Measurements from ENCODE around the gene PKNOX2.
A peak's percentile ranks its signal among the peaks of the same experiment; 100 is the strongest.

PKNOX2 gene, protein sequence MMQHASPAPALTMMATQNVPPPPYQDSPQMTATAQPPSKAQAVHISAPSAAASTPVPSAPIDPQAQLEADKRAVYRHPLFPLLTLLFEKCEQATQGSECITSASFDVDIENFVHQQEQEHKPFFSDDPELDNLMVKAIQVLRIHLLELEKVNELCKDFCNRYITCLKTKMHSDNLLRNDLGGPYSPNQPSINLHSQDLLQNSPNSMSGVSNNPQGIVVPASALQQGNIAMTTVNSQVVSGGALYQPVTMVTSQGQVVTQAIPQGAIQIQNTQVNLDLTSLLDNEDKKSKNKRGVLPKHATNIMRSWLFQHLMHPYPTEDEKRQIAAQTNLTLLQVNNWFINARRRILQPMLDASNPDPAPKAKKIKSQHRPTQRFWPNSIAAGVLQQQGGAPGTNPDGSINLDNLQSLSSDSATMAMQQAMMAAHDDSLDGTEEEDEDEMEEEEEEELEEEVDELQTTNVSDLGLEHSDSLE

DNA sequence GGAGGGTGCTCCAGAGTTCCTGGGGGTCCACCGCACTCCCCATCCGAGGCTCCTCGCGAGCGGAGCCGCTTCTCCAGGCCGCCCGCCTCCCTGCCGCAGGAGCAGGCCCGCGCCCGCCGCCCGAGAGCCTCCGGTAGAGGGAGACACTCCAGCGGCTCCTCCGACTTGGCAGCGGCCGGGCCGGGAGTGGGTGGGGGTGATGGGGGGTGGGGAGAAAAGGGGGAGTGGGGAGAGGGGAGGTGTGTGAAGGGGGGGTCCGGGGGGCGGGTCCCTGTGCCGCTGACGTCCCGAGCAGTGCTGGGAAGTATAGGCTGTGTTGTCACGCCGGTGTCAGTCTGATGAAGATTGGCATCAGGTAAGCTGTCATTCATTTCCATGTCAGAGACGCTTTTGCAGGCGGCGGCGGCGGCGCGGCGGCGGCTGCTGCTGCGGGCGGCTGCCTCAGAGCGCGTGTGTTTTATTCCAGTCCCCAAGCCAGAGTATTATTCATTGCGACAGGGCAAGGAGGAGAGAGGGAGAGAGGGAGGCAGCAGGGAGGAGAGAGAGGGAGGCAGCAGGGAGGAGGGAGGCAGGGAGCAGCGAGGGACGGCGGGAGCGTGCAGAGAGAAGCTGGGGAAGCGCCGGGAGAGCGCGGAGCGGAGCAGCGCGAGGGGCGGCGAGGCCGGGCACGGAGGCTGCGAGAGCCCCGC is at the start of gene PKNOX2:
PKNOX2 (plus strand) TSS at position 330 of the 689 bp plus-strand sequence. CDS start 186,555 bp downstream, outside the sequence.
- DNase-seq (ENCODE audit: low spot score): peak; percentile 89

DNA sequence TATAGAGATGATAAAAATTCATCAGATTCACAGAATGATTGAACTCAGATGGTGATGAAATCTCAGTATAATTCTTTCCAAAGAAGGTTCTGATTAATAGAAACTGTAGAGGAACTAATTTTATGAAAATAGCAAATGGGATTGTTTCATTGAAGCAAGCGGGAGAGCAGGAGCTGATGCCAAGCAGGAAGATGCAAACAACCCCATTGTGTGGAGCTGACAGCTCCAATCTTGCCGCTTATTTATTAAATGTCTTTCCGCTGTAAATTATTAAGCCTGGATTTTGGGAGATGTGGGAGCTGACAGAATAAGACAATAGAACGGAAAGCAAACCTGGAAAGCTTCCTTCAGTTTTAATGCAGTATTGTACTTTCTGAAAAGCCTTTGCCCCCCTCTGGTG is 47.1 kb upstream of the PKNOX2 start:
- no peak for DNase-seq (ENCODE audit: low spot score)

DNA sequence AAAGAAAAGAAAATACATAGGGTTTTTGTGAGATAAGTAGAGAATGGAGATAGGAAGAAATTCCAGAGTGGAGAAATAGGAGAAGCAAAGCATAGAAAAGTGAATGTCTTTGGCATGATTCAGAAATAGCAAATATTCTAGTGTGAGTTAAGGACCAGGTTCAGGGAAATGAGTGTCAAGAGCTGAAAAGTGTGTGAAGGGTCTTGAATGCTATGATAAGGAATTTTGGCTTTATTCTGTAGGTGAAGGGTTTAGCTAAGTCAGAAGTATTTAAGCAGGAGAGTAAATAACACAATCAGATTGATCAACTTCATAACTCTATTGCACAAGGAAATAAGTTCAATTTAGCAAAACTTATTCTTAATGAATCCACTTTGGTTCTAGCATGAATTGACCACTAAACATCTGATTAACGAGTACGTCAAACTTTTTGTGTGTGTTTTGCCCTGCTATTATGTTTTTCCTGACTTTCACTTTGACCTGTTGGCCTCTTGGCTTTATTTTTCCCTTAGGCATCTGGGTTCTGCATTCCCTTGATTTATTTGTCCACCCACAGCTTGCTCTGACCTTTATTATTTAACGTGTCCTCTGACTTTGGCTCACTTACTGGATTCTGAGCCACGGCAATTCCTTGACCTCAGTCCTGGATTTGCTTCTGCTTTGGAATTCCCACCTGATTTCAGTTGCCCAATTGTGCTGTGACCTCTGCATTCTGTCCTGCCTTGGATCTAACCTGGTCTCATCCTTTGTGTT is 41.2 kb upstream of the PKNOX2 start:
- DNase-seq (ENCODE audit: low spot score): no peak

DNA sequence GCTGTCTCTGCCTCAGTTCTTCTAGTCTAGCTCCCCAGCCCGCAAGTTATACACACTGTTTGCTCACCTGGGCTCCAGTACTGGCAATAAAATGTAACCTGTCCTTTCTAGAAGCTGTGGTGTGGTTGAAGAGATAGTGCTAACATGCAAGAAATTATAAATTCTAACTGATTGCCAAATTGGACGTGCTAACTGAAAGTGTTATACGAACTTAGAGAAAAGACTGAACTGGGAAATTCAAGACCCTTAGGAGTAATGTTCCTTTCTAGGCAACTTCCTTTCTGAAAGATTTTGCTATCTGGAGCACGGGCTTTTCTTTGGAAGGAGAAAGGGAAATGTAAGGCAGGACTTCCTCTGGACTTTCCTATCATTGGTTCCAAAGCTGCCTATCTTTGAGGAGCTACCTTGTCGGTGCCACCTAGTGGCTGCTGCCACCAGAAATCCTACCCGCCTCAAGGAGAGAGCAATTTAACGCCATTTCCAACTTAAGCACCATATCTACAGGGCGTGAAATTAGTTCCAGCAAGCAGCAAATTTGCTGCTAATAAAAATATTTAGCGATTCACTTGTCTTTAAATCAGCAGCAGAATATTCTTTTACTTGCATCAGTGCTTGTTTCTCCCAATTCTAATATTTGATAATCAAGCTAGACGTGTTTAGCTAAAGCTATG is 40.5 kb upstream of the PKNOX2 start:
- no peak for DNase-seq (ENCODE audit: low spot score)

DNA sequence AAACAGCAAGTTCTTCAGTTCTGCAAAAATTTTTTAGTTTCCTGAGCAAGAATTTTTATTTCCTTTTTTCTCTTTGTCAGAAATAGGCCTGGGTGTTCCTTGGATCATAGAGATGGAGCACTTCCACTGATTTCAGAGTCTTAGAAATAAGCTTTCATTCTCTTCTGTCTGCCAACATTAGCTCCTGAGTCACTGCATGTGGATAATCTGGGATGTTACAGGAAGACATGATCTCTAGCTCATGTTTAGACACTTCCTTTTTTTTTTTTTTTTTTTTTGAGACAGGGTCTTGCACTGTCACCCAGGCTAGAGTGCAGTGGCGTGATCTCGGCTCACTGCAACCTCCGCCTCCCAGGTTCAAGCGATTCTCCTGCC is 39.9 kb upstream of the PKNOX2 start:
- DNase-seq (ENCODE audit: low spot score): no peak

DNA sequence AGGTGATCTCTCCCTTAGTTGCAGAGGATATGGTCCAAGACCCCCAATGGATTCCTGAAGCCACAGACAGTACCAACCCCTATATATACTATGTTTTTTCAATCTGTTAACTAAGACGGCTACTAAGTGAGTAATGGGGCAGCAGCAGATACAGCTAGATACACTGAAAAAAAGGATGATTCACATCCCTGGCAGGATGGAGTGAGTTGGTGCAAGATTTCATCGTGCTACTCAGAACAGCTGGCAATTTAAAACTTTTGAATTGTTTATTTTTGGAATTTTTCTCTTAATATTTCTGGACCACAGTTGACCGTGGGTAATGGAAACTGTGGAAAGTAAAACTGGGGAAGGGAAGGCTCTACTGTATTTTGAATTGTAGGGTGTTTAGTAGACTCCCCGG is 36.1 kb upstream of the PKNOX2 start:
- DNase-seq (ENCODE audit: low spot score): peak; percentile 26

DNA sequence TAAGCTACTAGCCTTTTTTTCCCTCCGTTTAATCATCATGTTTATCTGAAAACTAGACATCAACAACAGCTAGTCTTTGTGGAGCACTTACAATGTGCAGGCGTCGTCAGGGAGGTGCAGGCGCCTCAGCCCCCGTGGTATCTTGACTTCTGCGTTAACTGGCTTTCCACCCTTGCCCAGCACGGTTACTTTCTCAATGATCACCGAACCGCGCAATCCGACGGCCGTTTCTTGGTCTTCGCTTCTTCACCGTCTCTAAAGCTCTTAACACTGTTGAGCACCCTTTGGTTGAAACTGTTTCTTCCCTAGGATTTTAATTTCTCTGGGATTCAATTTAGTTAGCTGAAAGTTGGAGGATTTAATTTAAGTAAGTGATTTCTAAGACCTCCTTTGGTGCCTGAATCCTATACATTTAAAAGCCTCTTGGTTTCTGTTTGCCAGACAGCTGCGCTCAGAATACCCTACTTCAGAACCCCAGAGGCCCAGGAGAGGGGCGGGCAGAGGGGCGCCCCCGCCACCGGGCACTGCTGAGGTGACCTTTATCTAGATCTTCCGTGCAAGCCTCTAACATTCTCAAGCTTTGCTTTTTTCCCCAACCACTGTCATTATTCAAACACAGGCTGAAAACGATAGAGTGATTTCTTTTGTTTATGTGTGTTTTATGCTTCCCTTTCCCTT is 35.1 kb upstream of the PKNOX2 start:
- no peak for DNase-seq (ENCODE audit: low spot score)

DNA sequence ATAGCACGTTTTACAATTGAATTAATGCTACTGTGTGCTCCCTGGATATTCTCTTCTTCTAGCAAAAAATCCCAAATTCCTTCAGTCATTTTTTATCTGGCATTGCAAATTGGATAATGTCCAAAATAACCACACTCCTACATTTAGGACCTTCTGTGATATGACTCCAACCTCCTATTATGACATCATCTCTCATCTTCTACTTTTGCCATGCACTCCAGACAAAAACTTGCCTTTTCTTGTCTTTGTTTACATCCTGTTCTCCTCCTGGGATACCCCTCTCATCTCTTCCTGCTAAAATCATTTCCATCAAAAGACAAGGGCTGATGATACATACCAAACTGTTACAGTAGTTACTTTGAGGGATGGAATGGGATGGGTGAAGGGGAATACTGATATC is 32.5 kb upstream of the PKNOX2 start:
- no peak for DNase-seq (ENCODE audit: low spot score)

DNA sequence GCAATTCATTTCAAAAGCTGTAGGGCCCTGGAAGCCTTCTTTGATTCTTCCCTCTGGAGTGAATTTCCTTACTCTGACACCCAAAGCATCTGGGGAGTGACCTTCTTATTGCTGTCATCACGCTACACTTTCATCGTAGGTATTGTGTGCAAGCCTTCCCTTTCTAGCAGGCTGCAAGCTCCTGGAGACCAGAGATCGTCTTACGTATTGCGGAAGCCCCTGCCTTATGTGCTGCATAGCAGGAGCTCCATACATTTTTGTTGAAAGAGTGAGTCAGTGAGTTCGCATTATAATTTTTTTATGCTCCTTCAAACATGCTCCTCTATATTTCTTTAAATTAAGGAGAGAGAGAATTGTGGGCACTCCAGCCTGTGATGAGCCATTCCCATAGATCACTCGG is 32.0 kb upstream of the PKNOX2 start:
- no peak for DNase-seq (ENCODE audit: low spot score)

DNA sequence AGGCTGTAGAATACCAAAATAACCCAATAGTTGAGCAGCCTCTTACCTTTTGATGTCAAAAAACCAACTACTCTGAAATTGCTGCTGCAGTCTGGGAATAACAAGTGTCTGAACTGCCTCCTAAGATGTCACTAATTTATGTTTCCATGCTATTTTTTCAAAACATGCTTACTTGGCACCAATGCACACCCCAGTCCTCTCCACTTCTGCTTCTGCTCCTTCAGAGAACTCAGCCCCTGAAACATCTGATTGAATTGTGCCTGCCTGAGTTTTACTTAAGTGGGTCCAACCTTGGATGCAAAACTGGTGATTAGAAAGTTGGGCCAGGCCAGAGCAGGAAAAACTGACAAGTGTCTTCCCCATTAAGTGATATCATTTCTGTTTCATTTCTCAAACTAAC is 28.6 kb upstream of the PKNOX2 start:
- DNase-seq (ENCODE audit: low spot score): no peak

DNA sequence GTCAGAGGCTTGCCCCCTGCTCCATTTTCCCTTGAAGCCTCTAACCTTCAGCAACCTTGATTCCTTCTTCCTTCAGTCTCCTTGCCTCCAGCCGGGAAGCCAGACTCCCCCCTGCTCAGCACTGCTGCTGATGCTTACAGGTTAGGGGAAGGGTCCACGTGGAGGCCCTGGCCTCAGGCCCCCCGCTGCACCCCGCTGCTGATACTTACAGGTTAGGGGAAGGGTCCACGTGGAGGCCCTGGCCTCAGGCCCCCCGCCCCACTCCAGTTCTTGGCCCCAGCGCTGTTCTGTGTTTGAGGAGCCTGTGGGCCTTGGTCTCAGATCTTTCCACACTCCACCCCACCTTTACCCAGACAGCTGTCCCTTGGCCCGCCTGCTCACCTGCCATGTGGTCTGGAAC is 25.6 kb upstream of the PKNOX2 start:
- no peak for DNase-seq (ENCODE audit: low spot score)

DNA sequence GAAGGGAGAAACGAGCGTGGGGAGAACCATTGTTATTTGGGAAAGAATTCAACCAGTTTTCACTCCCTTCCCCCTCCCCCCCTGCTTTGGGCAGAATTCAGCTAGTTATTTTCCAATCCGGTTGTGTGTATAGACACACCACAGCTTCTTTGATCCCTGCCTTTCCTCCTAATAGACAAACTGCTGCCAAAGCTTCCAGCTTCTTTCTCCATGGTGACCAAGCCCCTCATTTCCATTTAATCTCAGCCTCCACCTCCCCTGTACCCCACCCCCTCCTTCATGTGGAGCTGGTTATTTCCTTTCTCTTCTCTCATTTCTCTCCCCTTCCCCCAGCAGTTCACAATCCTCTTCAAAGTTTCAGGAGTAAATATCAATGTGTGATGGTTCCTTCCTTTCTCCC is 24.8 kb upstream of the PKNOX2 start:
- no peak for DNase-seq (ENCODE audit: low spot score)

DNA sequence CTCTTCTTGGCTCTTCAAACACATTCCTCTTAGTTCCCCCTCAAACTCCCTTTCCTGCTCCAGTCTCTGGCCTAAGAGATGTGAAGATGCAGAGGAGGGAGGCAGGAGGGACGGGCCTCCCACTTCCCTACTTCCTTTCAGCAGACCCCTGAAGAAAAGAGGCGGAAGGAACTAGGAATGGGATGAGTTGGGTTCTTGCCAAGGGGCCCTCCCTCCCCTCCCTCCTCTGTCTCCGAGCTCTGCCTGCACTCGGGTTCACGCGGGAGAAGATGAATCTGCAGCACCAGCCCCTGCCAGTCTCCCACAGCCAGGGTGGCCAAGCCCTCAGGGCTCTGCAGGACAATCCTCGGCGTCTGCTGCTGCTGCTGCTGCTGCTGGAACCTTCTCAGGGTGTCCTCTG is 24.3 kb upstream of the PKNOX2 start:
- no peak for DNase-seq (ENCODE audit: low spot score)

DNA sequence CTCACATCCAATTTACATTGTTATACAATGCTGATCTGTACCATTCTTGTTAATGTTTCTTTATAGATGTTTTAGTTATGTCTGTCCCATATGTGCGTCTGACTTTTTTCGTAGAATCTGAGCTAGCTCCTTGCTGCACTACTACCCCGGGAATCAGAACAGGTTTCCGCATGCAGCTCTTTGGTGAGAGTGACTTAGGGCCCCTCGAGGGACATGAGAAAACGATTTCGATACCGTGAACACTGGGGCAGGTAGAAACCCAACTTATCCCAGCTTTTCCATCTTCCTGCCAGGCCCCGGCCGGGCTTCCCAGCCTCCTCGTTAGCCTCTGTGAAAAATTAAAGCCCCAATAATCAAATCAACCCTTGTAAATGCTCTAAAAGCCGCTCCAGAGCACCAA is 23.4 kb upstream of the PKNOX2 start:
- DNase-seq (ENCODE audit: low spot score): no peak

DNA sequence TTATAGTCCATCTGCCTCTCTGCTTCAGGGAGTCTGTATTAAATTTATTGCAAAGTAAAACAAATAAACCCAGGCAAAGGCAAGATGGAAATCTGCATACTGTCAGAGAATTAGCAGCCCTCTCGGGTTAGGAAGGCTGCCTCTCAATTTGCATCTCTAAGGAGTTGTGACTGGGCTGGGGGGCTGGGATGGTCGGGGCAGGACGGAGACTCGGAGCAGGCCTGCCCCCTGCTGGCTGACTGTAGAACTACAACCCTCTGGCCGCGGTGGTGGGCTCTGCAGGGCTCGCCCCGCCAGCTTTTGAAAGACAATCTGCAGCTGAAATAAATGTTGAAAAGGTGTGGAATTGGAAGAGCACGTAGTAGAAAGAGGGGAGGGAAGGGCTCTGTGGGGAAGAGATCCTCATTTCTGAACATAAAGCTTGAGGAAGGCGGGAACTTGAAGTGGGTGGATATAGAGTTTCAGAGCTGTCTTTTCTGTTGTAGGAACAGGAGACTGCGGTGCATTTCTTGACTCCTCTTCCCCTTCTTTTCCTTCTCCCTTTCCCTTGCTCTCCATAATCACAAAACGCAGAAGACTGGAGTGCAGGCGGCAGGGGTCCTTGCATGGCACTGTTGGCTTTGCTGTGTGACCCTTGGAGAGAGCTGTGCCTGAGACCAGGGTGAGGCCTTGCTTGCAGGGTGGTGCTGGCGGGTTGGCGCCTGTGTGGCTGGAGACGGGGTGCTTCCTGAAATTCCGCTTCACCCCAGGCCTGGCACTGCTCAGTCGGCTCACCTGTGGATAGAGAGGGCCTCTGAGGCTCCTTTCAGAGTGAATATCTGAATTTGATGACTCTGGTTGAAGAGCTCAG is 22.6 kb upstream of the PKNOX2 start:
- DNase-seq (ENCODE audit: low spot score): peak; percentile 86

DNA sequence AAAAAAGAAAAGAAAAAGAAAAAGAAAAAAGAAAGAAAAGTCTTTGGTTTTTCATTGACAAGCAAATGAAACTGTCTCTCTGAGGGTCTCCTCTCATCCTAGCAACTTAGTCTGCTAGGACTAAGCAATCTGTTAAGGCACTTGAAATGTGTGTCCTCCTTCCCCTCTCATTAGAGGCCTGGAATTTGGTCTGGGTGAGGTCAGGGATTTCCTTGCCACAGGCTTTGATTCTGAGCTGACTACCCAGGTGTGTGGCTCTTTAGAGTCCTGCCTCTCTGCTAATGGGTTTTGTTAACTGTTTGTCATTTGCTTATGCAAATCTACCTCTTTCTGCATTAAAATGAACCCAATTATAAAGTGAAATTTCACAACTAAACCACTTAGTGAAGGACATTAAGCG is 18.3 kb upstream of the PKNOX2 start:
- no peak for DNase-seq (ENCODE audit: low spot score)

DNA sequence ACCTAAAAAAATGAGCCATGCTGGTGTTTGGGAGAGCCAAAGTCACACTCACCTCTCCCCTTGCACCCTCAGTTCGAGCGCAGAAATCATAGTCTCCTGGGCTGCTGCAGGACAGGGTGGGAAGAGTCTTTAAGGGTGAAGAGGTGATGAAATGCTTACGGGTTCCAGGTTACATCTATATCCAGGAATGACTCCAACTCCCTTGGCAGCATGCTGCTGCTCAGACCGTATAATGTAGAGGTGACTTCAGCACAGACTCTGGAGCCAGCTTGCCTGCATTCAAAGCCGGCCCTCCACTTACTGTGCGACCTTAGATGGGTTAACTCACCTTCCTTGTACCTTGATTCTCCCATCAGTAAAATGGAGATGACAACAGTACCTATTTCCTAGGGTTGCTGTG is 17.3 kb upstream of the PKNOX2 start:
- DNase-seq (ENCODE audit: low spot score): no peak

DNA sequence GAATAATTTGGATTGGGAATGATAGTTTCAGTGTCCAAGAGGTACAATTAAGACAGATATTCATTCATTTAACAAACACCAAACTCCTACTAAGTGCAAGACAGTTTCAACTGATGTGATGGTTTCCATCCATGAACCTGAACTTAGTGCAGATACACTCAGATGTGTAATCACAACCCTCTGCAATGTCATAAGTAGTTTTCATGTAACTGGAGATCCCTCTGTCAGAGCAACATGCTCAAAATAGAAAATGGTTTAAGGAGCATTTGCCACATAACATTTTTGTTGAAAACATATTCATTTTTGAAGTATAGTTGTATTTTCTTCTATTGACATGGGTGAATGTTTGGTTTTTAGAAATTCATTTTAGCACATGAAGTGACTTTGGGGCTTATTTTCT is 16.5 kb upstream of the PKNOX2 start:
- no peak for DNase-seq (ENCODE audit: low spot score)

DNA sequence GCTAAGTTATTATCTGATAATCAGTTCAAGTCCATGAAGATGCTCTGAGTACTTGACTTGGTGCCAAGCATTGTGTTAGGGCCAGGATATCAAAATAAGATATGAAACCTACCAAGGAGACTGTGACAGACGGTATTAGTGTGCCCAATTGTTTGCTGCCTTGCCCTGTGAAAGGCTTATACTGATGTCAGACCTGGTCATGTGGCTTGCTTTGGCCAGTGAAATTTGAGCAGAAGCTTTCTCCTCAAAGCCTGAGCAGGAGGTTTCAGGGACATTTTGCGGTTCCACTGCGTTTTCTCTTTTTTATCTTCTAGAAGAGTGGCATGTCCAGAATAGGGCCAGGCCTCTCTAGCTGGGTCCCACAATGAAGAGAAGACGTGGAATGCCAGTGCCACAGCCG is 15.8 kb upstream of the PKNOX2 start:
- DNase-seq (ENCODE audit: low spot score): no peak

DNA sequence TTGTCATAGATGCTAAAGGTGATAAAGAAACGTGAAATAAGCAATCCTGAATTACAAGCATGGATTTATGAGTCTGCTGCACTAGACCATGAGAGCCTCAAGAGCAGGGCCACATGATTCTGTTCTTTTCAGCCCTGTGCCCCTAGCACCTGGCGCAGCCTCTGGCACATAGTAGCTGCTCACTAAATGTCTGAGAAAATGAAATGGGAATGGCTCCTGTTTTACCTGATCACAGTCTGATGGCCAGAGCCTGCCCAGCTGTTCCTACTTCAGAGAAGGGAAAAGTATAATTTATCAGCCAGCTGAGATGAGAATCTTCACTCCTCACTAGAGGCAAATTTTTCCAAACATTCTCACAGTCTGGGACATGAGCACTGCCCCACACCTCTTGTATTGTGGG is 10.7 kb upstream of the PKNOX2 start:
- no peak for DNase-seq (ENCODE audit: low spot score)

All from GM03348 (cell line).